Suppressor macrophage treated with lipopolysaccharide for 4 hours (primary cell): ENCODE results near the gene ZCCHC24.
"Not testable (repeated sequence)": the region's sequence is repeated elsewhere in the genome, so short reads cannot be mapped to it uniquely, and the experiment has no call there.

Source experiments
- DNase-seq: peaks from one replicate; pipeline ENCODE4 v3.0.0-alpha.2; 2020

ZCCHC24 gene

GRCh38 chr10:79472449-79472848 is 27.0 kb upstream of the ZCCHC24 start:
- no peak for DNase-seq

GRCh38 chr10:79471776-79472175 is 26.4 kb upstream of the ZCCHC24 start:
- DNase-seq, result no peak

GRCh38 chr10:79470096-79470495 is 24.7 kb upstream of the ZCCHC24 start:
- DNase-seq, result no peak

GRCh38 chr10:79468841-79469585 is 23.6 kb upstream of the ZCCHC24 start:
- no peak for DNase-seq

- DNase-seq, result no peak
Measured at GRCh38 chr10:79468015-79468560, 22.7 kb upstream of the ZCCHC24 start.

- no peak for DNase-seq
Measured at GRCh38 chr10:79465341-79465740, 19.9 kb upstream of the ZCCHC24 start.

- no peak for DNase-seq
Measured at GRCh38 chr10:79463578-79464496, 18.4 kb upstream of the ZCCHC24 start.

- DNase-seq, result no peak
Measured at GRCh38 chr10:79460687-79461086, 15.3 kb upstream of the ZCCHC24 start.

GRCh38 chr10:79459243-79459642 is 13.8 kb upstream of the ZCCHC24 start:
- DNase-seq, result no peak

- DNase-seq, result no peak
Measured at GRCh38 chr10:79458483-79458882, 13.1 kb upstream of the ZCCHC24 start.

- no peak for DNase-seq
Measured at GRCh38 chr10:79457256-79457785, 11.9 kb upstream of the ZCCHC24 start.

- no peak for DNase-seq
Measured at GRCh38 chr10:79454259-79454658, 8.8 kb upstream of the ZCCHC24 start.

GRCh38 chr10:79453392-79453791 is 8.0 kb upstream of the ZCCHC24 start:
- DNase-seq, result no peak

GRCh38 chr10:79452174-79452611 is 6.8 kb upstream of the ZCCHC24 start:
- DNase-seq, result no peak

- DNase-seq, result no peak
Measured at GRCh38 chr10:79451046-79451699, 5.7 kb upstream of the ZCCHC24 start.

- DNase-seq, result no peak
Measured at GRCh38 chr10:79449181-79450146, 4.0 kb upstream of the ZCCHC24 start.

GRCh38 chr10:79448732-79449049 is 3.3 kb upstream of the ZCCHC24 start:
- no peak for DNase-seq

- no peak for DNase-seq
Measured at GRCh38 chr10:79447911-79448731, 2.7 kb upstream of the ZCCHC24 start.

- not testable (repeated sequence) for DNase-seq
Measured at GRCh38 chr10:79447249-79447648, 1.8 kb upstream of the ZCCHC24 start.

- DNase-seq, result no peak
Measured at GRCh38 chr10:79446758-79447084, 1.3 kb upstream of the ZCCHC24 start.
